Epithelial cell of proximal tubule (primary cell): Measurements from ENCODE around the gene AP1S1. TPM values are rescaled to one million over a fixed set of nuclear protein-coding genes. Genes with fewer than 3 reads are reported as not detected.

ENCODE experiments used
- DNase-seq: peaks from one replicate; pipeline ENCODE4 v3.0.0-alpha.2; 2011; ENCODE audit warnings: low read depth
- H3K4me3 ChIP-seq: 2 replicates; pipeline ENCODE4 v1.5.1; 2011; ENCODE audit warnings: low read depth, mild to moderate bottlenecking, low read length
- total RNA-seq: library from RNA; depleted of rRNA; stranded (reverse); fragments of >200 nt; gene quantifications from 2 replicates; pipeline ENCODE4 v1.2.3, GENCODE V29; 2015
- TF ChIP-seq, protein P1 (sequence below): conservative IDR thresholded peaks from 2 replicates; pipeline ENCODE4 v1.5.1; 2012; ENCODE audit warnings: low read depth, mild to moderate bottlenecking, low read length

Gene AP1S1
- total RNA-seq, 1 donor from 2014 or later: 190 TPM

DNA sequence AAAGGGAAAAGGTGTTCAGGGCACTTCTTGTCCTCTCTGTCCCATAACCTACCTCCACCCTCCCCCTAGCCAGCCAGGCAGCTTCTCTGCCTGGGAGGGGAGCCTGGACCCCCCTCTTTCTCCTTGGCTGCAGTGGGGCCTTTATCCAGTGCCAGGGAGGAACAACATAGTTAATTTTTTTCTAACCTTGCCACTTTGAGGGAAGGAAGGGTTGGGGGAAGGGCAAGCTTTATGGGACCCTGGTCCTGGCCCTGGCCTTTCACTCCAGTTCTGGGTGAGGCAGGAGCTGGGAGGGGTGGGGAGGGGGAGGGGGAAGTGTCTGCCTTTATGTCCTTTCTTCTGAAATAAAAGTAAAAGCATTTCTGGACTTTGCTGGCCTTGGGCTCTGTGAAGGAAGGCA, 6.6 kb downstream of the AP1S1 start:
- no peak for DNase-seq
- H3K4me3 ChIP-seq: no peak overlapping the region
- TF ChIP-seq, protein P1, sequence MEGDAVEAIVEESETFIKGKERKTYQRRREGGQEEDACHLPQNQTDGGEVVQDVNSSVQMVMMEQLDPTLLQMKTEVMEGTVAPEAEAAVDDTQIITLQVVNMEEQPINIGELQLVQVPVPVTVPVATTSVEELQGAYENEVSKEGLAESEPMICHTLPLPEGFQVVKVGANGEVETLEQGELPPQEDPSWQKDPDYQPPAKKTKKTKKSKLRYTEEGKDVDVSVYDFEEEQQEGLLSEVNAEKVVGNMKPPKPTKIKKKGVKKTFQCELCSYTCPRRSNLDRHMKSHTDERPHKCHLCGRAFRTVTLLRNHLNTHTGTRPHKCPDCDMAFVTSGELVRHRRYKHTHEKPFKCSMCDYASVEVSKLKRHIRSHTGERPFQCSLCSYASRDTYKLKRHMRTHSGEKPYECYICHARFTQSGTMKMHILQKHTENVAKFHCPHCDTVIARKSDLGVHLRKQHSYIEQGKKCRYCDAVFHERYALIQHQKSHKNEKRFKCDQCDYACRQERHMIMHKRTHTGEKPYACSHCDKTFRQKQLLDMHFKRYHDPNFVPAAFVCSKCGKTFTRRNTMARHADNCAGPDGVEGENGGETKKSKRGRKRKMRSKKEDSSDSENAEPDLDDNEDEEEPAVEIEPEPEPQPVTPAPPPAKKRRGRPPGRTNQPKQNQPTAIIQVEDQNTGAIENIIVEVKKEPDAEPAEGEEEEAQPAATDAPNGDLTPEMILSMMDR: no peak

DNA sequence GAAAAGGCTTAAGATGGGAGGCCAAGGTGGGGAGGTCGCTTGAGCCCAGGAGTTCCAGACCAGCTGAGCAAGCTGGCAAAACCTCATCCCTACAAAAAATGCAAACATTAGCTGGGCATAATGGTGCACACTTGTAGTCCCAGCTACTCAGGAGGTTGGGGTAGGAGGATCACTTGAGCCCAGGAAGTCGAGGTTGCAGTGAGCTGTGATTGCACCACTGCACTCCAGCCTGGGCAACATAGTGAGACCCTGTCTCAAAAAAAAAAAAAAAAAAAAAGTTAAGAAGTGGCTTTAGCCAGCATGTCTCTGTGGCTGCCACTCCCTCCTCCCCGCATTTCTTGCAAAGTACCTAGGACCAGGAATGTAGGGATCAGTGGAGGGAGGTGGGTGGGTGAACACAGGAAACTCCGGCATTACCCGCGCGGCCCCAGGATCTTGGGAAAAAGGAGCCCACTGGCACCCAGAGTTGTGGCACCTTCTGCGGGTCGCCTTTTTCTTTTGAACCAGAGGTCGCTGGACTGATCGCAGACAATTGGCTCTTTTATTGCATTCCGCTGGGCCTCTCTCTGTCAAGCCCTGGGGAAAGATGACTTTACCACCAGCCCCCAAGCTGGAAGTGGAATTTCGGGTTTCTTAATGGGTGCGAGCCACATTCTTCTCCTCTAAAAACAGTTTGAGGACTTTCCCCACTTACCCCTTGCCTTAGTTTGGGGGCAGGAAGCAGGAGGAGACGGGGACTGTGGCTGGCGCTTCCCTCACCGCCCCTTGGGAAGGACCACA, 7.6 kb downstream of the AP1S1 start:
- TF ChIP-seq, protein P1: no peak
- H3K4me3 ChIP-seq: no peak overlapping the region
- no peak for DNase-seq

DNA sequence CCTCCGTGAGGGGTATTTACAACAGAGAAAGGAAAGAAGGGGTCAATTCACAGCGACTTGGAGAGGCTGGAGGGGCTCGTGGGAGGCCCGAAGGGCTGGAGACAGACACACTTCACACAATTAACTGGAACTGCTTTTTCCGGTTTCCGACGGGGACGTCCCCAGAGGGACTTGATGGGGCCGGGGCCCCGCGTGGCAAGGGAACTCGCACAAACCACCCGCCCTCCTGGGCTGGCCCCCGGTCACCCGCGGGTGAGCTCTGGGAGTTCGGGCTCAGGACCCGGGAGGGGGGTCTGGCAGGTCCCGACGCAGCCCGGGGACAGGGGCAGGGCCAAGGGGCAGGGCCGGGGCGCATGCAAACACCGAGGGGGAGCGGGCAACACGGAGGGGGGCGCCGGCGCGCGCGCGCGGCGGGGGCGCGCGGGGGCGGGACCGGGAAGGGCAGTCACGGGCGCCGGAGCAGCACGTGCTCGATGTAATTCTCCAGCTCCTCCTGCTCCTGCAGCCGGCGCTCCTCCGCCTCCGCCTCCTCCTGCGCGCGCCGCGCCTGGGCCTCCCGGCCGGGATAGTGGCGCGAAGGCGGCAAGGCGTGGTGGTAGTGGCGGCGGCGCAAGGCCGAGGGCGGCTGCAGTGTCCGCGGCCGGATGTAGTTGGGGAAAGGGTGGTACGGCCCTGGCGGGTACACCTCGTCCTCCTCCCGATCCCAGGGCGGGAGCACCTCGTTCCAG, 8.4 kb downstream of the AP1S1 start:
- no peak for DNase-seq
- TF ChIP-seq, protein P1: no peak
- H3K4me3 ChIP-seq: peak overlapping the region; percentile 43

DNA sequence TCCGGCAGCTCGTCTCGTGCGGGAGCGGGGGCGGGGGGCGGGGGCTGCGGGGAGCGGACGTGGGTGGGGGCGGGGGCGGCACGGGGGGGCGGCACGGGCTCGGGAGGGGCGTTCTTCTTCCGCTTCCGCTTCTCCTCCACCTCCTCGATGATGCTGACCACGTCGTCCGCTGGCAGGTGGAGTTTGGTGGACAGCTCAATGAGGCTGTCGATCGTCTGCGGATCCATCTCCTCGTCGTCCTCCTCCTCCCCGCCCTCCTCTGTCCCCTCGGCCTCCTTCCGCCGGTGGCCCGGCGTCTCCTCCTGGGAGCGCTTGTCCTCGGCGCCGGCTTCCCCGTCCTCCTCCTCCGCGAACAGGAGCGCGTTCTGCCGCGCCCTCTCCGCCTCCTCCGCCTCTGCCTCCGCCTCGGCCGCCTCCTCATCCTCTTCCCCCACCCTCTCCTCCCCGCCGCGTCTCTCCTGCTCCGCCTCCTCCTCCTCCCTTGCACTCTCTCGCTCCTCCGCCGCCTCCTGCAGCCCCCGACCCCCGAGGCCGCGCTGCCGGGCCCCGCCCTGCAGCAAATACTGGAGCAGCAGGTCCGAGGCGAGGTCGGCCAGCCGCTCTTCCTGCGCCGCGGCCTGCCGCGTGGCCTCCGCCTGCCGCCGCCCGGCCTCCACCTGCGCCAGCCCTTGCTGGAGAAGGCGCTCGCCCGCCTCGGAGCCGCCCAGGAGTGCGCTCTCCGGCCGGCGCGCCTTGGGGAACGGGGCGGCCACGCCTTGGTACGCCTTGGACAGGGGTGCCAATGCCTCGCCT, 9.2 kb downstream of the AP1S1 start:
- DNase-seq: no peak
- TF ChIP-seq, protein P1: no peak
- H3K4me3 ChIP-seq: peak overlapping the region; percentile 65

DNA sequence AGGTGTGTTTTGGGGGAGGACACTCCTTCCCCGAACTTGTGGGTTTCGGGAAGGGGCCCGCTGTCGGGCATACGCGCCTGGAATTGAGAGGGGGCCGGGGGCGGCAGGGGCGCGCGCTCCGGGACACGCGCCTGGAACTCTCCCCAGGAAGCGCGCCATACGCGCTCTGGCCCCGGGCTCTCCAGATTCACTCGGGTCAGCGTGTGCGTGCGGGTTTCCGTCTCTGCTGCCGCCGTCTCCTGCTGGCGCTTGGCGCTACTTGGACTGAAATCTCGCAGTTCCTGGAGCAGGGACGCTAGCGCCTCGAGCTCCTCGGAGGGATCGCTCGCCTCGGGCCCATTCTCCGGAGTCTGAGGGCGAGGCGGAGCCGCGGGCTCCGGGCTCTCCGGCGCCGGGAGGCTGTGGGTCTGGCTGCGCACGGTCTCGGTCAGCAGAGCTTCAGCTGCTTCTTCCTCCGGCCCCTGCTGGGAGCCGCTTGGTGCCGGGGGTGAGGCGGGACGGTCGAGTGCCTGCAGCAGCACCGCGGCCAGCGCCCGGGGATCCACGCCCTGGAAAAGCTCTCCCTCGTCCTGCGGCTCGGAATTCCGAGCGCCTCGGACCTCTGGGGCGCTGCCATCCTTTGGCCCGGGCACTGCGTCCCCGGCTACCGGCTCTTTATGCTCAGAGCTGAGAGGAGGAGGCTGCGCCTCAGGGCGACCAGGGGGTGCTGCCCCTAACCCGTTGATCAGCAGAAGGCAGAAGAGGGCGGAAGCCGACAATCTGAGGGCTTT, 10.0 kb downstream of the AP1S1 start:
- no peak for DNase-seq
- H3K4me3 ChIP-seq: peak overlapping the region; percentile 65
- TF ChIP-seq, protein P1: no peak
